ENCODE measurements around the gene MSI2. TPM values are rescaled to one million over a fixed set of nuclear protein-coding genes. Genes with fewer than 3 reads are reported as not detected.

Gene MSI2
- total RNA-seq, 1 donor: 23.2 TPM

DNA sequence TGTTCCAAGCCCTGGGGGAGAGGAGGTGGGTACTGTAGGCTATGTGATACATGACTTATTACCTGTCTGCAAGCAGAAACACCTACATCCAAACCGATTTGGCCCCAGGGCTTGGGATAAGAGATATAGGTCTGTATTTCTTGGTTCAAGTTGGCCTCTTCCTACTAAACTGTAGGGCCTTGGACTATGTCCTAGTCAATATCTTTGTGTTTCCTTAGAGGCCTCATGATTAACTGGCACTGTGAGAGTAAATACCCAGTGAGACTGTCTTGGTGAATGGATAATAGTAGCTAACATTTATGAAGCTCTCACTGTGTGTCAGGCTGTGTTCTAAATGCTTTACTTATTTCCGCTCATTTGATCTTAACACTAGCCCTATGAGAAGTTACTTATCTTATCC, 70.0 kb downstream of the MSI2 start:
- Histone ChIP-seq H3K27ac (ENCODE audit: low read depth, low read length) (no peak overlapping the region), H3K4me2 (ENCODE audit: insufficient read depth, low read length) (no peak overlapping the region), H3K36me3 (ENCODE audit: insufficient read depth, low read length) (no peaks in the 10 kb centered on the region), H2AFZ (ENCODE audit: low read length) (no peak overlapping the region), H3K27me3 (ENCODE audit: insufficient read depth, low read length) (no peaks in the 10 kb centered on the region), H3K4me1 (ENCODE audit: insufficient read depth, low read length) (no peaks in the 10 kb centered on the region), H4K20me1 (ENCODE audit: insufficient read depth, low read length) (no peaks in the 10 kb centered on the region), H3K4me3 (ENCODE audit: insufficient read depth, low read length) (no peak overlapping the region), H3K79me2 (ENCODE audit: insufficient read depth, low read length) (no peaks in the 10 kb centered on the region), H3K9me3 (ENCODE audit: low read depth, low read length) (no peaks in the 10 kb centered on the region)
- TF ChIP-seq, protein P1, sequence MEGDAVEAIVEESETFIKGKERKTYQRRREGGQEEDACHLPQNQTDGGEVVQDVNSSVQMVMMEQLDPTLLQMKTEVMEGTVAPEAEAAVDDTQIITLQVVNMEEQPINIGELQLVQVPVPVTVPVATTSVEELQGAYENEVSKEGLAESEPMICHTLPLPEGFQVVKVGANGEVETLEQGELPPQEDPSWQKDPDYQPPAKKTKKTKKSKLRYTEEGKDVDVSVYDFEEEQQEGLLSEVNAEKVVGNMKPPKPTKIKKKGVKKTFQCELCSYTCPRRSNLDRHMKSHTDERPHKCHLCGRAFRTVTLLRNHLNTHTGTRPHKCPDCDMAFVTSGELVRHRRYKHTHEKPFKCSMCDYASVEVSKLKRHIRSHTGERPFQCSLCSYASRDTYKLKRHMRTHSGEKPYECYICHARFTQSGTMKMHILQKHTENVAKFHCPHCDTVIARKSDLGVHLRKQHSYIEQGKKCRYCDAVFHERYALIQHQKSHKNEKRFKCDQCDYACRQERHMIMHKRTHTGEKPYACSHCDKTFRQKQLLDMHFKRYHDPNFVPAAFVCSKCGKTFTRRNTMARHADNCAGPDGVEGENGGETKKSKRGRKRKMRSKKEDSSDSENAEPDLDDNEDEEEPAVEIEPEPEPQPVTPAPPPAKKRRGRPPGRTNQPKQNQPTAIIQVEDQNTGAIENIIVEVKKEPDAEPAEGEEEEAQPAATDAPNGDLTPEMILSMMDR (IDR thresholded peaks at IDR 0.05; ENCODE audit: extremely low read depth, low read depth, low read length): no peak
- no peak for DNase-seq (ENCODE audit: insufficient read length, low spot score, missing footprints)

DNA sequence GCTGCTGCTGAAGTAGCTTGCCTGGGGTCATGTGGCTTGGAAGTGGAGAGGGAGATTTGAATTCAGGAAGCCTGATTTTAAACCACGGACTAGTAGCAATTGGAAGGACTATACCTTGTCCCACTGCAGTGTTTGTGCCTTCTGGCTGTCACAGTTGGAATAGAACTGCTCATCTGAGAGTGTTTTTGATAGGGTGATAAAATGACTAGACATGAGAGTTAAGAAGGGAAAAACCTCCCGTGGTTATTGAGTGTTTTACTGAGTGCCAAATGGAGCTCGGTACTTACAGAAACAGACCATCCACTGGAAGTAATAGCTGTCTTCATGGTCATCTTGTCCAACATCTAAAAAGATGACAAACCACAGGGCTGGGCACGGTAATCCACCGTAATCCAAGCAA, 70.4 kb downstream of the MSI2 start:
- Histone ChIP-seq H3K9me3 (ENCODE audit: low read depth, low read length) (no peaks in the 10 kb centered on the region), H3K79me2 (ENCODE audit: insufficient read depth, low read length) (no peaks in the 10 kb centered on the region), H3K27me3 (ENCODE audit: insufficient read depth, low read length) (no peaks in the 10 kb centered on the region), H4K20me1 (ENCODE audit: insufficient read depth, low read length) (no peaks in the 10 kb centered on the region), H3K4me2 (ENCODE audit: insufficient read depth, low read length) (no peak overlapping the region), H3K4me3 (ENCODE audit: insufficient read depth, low read length) (no peak overlapping the region), H3K36me3 (ENCODE audit: insufficient read depth, low read length) (no peaks in the 10 kb centered on the region), H2AFZ (ENCODE audit: low read length) (no peak overlapping the region), H3K4me1 (ENCODE audit: insufficient read depth, low read length) (no peaks in the 10 kb centered on the region), H3K27ac (ENCODE audit: low read depth, low read length) (no peak overlapping the region)
- DNase-seq (ENCODE audit: insufficient read length, low spot score, missing footprints): no peak
- TF ChIP-seq, protein P1 (IDR thresholded peaks at IDR 0.05; ENCODE audit: extremely low read depth, low read depth, low read length): no peak

DNA sequence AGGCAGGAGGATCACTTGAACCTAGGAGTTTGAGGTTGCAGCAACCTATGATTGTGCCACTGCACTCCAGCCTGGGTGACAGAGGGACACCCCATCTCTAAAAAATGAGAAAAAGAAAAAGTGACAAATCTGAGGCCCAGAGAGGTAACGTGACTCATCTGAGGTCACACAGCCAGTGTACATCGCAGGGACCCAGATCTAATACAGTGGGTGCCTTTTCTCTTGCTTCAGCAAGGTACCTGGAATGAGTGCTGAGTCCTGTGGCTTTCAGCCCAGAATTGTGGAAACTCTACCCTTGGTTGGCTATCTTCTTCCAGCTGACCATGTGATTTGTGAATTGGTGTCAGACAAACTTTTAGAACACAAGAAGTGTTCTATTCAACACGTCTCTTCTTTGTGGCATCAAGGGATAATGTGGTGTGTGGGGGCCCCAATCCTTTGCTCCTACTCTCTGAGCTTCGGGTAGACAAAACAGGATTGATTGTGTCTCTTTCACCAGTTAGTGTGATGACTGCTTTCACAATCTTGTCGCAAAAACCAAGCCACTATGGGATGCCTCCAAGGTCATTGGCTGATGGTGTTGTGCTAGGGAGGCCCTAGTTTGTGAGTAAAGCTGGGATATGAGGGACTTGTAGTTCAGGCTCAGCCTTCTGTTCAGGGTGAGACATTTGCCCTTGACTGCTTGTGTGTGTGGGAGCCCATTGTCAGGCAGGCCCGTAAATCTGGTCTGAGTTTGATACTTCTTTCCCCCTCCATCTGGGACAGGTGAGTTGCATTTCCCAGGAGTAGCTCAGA, 71.0 kb downstream of the MSI2 start:
- Histone ChIP-seq H3K36me3 (ENCODE audit: insufficient read depth, low read length) (no peaks in the 10 kb centered on the region), H3K27ac (ENCODE audit: low read depth, low read length) (no peak overlapping the region), H2AFZ (ENCODE audit: low read length) (no peak overlapping the region), H4K20me1 (ENCODE audit: insufficient read depth, low read length) (no peaks in the 10 kb centered on the region), H3K4me2 (ENCODE audit: insufficient read depth, low read length) (no peak overlapping the region), H3K27me3 (ENCODE audit: insufficient read depth, low read length) (no peaks in the 10 kb centered on the region), H3K4me3 (ENCODE audit: insufficient read depth, low read length) (no peak overlapping the region), H3K9me3 (ENCODE audit: low read depth, low read length) (no peaks in the 10 kb centered on the region), H3K4me1 (ENCODE audit: insufficient read depth, low read length) (no peaks in the 10 kb centered on the region), H3K79me2 (ENCODE audit: insufficient read depth, low read length) (no peaks in the 10 kb centered on the region)
- no peak for DNase-seq (ENCODE audit: insufficient read length, low spot score, missing footprints)
- TF ChIP-seq, protein P1 (IDR thresholded peaks at IDR 0.05; ENCODE audit: extremely low read depth, low read depth, low read length): no peak

DNA sequence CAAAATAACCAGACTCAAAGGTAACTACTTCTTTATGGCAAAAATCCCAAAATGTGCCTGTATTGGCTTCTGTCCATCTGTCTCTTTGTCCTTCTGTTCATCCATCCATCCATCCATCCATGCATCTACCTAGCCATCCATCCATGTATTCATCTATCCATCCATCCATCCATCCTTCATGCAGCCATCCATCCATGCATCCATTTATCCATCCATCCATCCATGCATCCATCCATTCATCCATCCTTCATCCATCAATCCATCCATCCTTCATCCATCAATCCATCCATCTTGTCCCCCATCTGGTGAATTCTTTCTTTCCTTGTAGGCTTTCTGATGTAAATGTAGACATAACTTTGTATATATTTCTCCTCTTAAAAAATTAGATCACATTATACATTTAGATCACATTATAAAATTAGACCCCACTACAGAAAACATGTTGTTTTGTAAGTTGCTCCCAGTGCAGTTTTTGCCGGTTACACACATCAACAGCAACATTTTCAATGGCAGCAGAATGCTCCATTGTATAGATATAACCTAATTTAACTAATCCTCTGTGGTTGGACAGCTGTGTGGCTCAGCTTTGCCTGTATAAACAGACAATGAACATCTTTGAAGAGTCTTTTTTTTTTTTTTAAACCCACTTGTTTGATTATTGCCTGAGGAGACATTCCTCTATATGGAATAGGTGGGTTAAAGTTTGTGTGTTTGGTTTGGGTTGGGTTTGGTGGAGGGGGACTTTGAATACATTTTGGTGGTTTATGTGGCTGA, 72.0 kb downstream of the MSI2 start:
- no peaks in the 10 kb centered on the region for H3K9me3 ChIP-seq (ENCODE audit: low read depth, low read length)
- no peak overlapping the region for H3K27ac ChIP-seq (ENCODE audit: low read depth, low read length)
- TF ChIP-seq, protein P1 (IDR thresholded peaks at IDR 0.05; ENCODE audit: extremely low read depth, low read depth, low read length): no peak
- no peaks in the 10 kb centered on the region for H3K27me3 ChIP-seq (ENCODE audit: insufficient read depth, low read length)
- H4K20me1 ChIP-seq (ENCODE audit: insufficient read depth, low read length): no peaks in the 10 kb centered on the region
- H2AFZ ChIP-seq (ENCODE audit: low read length): no peak overlapping the region
- no peak overlapping the region for H3K4me2 ChIP-seq (ENCODE audit: insufficient read depth, low read length)
- H3K79me2 ChIP-seq (ENCODE audit: insufficient read depth, low read length): no peaks in the 10 kb centered on the region
- no peaks in the 10 kb centered on the region for H3K36me3 ChIP-seq (ENCODE audit: insufficient read depth, low read length)
- H3K4me1 ChIP-seq (ENCODE audit: insufficient read depth, low read length): no peaks in the 10 kb centered on the region
- no peak overlapping the region for H3K4me3 ChIP-seq (ENCODE audit: insufficient read depth, low read length)
- no peak for DNase-seq (ENCODE audit: insufficient read length, low spot score, missing footprints)
